ENCODE measurements around the gene LITAF.
"Not testable (repeated sequence)": the region's sequence is repeated elsewhere in the genome, so short reads cannot be mapped to it uniquely, and the experiment has no call there.

Gene LITAF

DNA sequence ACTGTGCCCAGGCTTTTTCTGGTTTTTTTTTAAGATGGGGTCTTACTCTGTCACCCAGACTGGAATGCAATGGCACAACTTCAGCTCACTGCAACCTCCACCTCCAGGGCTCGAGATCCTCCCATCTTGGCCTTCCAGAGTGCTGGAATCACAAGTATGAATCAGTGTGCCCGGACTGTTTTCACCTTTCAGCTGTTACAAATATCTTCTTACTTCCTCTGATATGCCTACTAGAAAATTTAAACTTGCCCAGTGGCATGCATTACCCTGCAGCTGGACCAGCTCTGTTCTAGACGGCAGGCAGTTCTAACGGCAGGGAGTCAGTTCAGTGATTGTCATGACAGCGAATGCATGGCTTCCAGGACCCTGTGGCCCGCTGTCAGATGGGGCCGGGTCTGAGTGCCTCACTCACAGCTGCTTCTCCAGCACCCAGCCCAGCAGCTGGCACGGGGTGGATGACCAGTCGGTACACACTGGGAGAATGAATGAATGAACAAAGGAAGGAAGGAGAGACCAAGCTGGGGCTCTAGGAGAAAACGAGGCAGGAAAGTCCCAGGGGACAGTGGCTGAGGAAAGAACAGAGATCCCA, 28.0 kb upstream of the LITAF start:
- 0 out of 2 replicates have a peak, but pooled peaks cover 3% of the 10 kb centered on the region for H3K4me1 ChIP-seq
- no peaks in the 10 kb centered on the region; the same call in 1 of the 2 replicates for H3K9me3 ChIP-seq
- no peaks in the 10 kb centered on the region for H3K36me3 ChIP-seq (replicated peaks)
- H3K27me3 ChIP-seq (ENCODE audit: low read depth), result no peaks in the 10 kb centered on the region
- H3K4me3 ChIP-seq, result no peak overlapping the region
- in situ Hi-C loops (cut with MboI; ENCODE audit: low sequenced_read_pairs), result no loop called here
- no peak for DNase-seq (ENCODE audit: low spot score in 2 of 2)

DNA sequence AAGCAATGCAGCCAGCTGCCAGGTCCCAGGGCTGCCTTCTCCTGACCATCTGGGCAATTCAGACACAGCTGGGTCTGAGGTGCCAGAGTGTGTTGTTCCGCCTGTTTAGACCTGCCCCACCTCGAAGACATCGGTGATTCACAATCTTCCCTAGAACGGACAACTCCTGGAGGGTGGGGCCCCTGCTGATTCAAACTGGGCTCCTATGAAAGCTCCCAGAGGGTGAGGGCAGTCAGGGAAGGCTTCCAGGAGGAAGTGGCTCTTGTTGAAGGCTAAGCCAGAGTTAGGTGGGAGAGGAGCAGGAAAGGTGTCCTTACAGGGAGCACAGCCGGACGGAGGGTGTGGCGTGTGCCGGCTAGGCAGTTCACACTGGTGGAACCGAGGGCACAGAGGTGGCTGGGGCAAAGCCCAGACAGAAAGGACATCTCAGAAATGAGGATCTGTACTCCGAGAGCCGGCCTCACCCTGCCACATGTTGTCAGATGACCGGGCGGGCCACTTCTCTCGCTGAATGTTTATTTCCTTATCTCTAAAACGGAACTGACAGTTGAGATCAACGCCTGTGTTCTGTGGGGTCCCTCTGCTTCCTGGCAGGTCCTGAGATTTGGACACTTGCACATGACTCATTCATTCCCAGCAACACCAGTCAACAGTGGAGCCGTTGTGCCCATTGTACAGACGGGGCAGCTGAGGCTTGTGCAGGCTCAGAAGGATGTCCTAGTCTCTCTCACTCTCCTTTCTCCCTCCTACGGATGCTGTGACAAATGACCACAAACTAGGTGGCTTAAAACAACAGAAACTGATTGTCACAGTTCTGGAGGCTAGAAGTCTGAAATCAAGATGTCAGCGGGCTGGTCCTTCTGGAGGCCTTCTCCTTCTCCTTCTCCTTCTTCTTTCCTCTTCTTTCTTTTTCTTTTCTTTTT, 26.9 kb upstream of the LITAF start:
- no peaks in the 10 kb centered on the region for H3K36me3 ChIP-seq (replicated peaks)
- no peaks in the 10 kb centered on the region for H3K9me3 ChIP-seq
- in situ Hi-C loops (cut with MboI; ENCODE audit: low sequenced_read_pairs), result no loop called here
- no peaks in the 10 kb centered on the region for H3K27me3 ChIP-seq (ENCODE audit: low read depth)
- H3K4me1 ChIP-seq, result 0 out of 2 replicates have a peak, but pooled peaks cover 3% of the 10 kb centered on the region
- no peak overlapping the region for H3K4me3 ChIP-seq
- no peak for DNase-seq (ENCODE audit: low spot score in 2 of 2)

DNA sequence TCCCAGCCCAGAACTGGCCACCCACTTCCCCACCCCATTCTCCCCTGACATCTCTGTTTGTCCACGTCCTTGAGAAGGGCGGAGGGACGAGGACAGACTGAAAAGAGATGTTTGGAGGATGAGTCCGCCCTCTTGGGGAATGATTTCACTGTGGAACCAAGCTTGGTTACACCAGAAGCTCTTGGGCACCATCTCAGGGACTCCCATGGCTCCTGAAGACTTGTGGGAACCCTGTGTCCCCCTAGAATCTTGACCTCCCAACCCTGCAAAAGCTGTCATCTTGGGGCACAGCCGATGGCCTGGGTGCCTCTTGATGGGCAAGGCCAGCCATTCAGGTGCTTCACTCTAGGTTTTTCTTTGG, 25.9 kb upstream of the LITAF start:
- no peaks in the 10 kb centered on the region for H3K36me3 ChIP-seq (replicated peaks)
- no peak for DNase-seq (ENCODE audit: low spot score in 2 of 2)
- in situ Hi-C loops (cut with MboI; ENCODE audit: low sequenced_read_pairs), result no loop called here
- 0 out of 2 replicates have a peak, but pooled peaks cover 3% of the 10 kb centered on the region for H3K4me1 ChIP-seq
- no peak overlapping the region for H3K4me3 ChIP-seq
- H3K9me3 ChIP-seq, result no peaks in the 10 kb centered on the region
- no peaks in the 10 kb centered on the region for H3K27me3 ChIP-seq (ENCODE audit: low read depth)

GRCh38 chr16:11611871-11612664, 25.3 kb upstream of the LITAF start:
- 0 out of 2 replicates have a peak, but pooled peaks cover 3% of the 10 kb centered on the region for H3K4me1 ChIP-seq

DNA sequence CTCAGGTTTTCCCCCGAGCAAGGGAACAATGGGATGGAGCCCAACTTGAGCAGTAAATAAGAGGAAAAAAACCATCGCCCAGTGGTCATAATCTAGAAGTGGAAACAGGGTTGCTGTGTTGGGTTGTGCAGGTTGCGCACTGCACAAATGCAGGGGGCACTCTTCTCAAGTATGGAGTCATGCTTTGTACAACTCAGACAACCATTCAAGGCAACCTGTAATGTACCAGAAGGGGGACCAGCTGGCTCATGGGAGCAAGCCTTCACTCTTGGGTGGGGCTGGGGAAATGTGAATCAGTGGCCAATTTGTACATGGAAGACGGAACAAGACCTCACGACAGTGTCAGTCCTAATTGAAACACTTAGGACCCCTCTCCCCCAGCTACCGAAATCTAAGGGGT, 23.9 kb upstream of the LITAF start:
- no peaks in the 10 kb centered on the region for H3K36me3 ChIP-seq (replicated peaks)
- no peak for DNase-seq (ENCODE audit: low spot score in 2 of 2)
- in situ Hi-C loops (cut with MboI; ENCODE audit: low sequenced_read_pairs), result no loop called here
- no peaks in the 10 kb centered on the region for H3K27me3 ChIP-seq (ENCODE audit: low read depth)
- H3K4me1 ChIP-seq, result 0 out of 2 replicates have a peak, but pooled peaks cover 1% of the 10 kb centered on the region
- H3K4me3 ChIP-seq, result no peak overlapping the region
- no peaks in the 10 kb centered on the region for H3K9me3 ChIP-seq

More at GRCh38 chr16:11611871-11612664, 25.3 kb upstream of the LITAF start:
- Histone ChIP-seq H3K4me3 (no peak overlapping the region), H3K36me3 (replicated peaks) (no peaks in the 10 kb centered on the region), H3K27me3 (ENCODE audit: low read depth) (no peaks in the 10 kb centered on the region), H3K9me3 (no peaks in the 10 kb centered on the region)
- DNase-seq (ENCODE audit: low spot score in 2 of 2), result no peak
- in situ Hi-C loops (cut with MboI; ENCODE audit: low sequenced_read_pairs), result no loop called here

DNA sequence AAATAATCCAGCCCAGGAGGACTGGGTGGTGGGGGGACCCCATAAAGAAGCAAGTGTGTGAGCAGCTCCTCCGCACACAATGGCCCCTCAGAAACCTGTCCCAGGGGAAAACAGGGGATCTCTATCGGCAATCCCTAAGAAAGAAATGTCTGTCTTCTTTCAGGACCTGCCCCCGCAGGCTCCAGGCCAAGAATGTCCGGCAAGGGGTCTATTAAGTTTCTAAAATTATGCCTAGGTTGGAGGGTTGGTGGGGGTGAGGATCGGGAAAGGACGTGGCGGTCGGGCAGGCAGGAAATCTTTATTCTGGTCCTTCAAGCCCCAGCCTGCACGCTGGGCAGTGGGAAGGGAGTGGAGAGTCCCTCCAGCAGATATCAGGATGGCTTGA, 23.4 kb upstream of the LITAF start:
- in situ Hi-C loops (cut with MboI; ENCODE audit: low sequenced_read_pairs), result no loop called here
- Histone ChIP-seq H3K4me1 (no peaks in the 10 kb centered on the region), H3K4me3 (no peak overlapping the region), H3K36me3 (replicated peaks) (no peaks in the 10 kb centered on the region), H3K9me3 (no peaks in the 10 kb centered on the region), H3K27me3 (ENCODE audit: low read depth) (no peaks in the 10 kb centered on the region)
- no peak for DNase-seq (ENCODE audit: low spot score in 2 of 2)

DNA sequence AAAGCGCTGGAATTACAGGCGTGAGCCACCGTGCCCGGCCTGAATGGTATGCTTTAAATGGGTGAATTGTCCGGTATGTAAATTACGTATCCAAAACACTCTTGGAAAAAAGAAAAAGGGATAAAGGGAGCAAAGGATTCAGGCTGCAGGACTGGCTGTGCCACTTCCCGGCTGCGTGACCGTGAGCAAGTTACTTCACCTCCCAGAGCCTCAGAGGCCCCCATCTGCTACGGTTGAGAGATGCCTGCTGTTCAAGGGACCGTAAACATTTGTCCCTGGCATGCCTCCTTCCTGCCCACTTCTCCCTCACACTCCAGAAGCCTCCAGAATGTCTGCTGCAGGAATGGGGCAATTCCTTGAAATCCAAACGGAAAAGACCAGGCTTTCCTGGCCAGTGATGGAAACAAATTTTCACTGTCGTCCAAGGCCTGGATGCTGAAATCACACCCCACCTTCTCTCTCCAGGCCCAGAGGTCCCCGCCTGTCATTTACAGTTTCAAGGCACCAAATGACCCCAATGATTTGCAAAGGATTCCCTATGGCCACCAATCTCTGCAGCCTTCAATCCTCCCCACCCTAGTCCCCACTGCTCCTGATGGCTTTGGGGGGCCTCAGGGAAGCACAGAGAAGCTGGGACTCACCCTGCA, 22.9 kb upstream of the LITAF start:
- H3K27me3 ChIP-seq (ENCODE audit: low read depth), result no peaks in the 10 kb centered on the region
- in situ Hi-C loops (cut with MboI; ENCODE audit: low sequenced_read_pairs), result no loop called here
- H3K4me1 ChIP-seq, result no peaks in the 10 kb centered on the region
- H3K36me3 ChIP-seq (replicated peaks), result no peaks in the 10 kb centered on the region
- no peaks in the 10 kb centered on the region for H3K9me3 ChIP-seq
- no peak for DNase-seq (ENCODE audit: low spot score in 2 of 2)
- no peak overlapping the region for H3K4me3 ChIP-seq

GRCh38 chr16:11605891-11606290, 19.2 kb upstream of the LITAF start:
- Histone ChIP-seq H3K27me3 (ENCODE audit: low read depth) (no peaks in the 10 kb centered on the region), H3K9me3 (no peaks in the 10 kb centered on the region), H3K36me3 (replicated peaks) (no peaks in the 10 kb centered on the region), H3K4me1 (peaks cover 12% of the 10 kb centered on the region), H3K4me3 (no peak overlapping the region)
- in situ Hi-C loops (cut with MboI; ENCODE audit: low sequenced_read_pairs), result no loop called here
- no peak for DNase-seq (ENCODE audit: low spot score in 2 of 2)

DNA sequence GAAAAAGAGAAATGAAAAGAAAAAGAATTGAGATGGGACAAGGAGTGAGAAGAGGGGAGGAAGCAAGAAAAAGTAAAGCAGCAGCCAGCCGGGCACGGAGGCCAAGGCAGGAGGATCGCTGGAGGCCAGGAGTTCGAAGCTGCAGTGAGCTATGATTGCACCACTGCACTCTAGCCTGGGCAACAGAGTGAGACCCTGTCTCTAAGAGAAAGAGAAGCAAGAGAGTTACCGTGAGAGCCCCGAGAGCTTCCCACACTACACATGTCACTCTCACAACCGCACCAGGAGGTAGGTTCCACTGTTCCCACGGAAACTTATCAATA, 18.8 kb upstream of the LITAF start:
- H3K36me3 ChIP-seq (replicated peaks), result no peaks in the 10 kb centered on the region
- H3K9me3 ChIP-seq, result no peaks in the 10 kb centered on the region
- no peaks in the 10 kb centered on the region for H3K27me3 ChIP-seq (ENCODE audit: low read depth)
- in situ Hi-C loops (cut with MboI; ENCODE audit: low sequenced_read_pairs), result no loop called here
- peaks cover 12% of the 10 kb centered on the region for H3K4me1 ChIP-seq
- H3K4me3 ChIP-seq, result no peak overlapping the region
- no peak for DNase-seq (ENCODE audit: low spot score in 2 of 2)

DNA sequence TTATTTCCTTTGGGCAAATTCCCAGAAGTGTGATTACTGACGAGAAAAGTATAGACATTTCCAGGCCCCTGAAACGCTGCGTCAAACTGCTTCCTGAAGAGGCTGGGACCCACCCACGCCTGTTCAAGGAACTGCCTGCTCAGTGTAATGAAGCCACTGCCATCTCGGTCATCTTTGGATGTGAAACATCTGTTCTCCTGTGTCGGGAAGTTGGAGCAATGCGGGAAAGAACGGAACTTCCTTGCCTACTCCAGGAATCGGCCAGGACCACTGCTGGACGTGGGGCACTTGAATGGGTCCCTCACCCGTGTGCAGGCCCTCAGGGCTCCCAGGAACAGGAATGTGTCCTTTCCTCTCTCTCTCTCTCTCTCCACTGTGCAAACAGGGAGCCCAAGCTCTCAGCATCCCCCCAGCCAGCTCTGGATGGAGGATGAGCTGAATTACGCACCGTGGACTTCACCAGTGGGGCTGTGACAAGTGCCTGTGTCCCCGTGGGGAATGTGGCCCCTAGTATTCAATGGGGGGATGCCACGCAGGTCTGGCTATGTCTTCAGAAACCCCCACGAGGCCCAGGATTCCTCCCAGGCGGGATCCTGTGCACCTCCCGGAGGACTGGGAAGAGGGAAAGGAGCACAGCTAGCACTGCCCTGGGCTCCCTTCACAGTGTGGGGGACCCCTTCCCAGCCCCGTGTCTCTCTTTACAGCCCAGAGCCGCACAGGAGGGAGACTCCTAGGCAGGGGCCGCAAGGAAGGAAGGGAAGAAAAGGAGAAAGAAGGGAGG, 18.3 kb upstream of the LITAF start:
- H3K4me3 ChIP-seq, result no peak overlapping the region
- H3K36me3 ChIP-seq (replicated peaks), result no peaks in the 10 kb centered on the region
- no peaks in the 10 kb centered on the region for H3K9me3 ChIP-seq
- no peaks in the 10 kb centered on the region for H3K27me3 ChIP-seq (ENCODE audit: low read depth)
- in situ Hi-C loops (cut with MboI; ENCODE audit: low sequenced_read_pairs), result no loop called here
- H3K4me1 ChIP-seq, result peaks cover 12% of the 10 kb centered on the region
- DNase-seq (ENCODE audit: low spot score in 2 of 2), result no peak

- peaks cover 12% of the 10 kb centered on the region for H3K4me1 ChIP-seq
- DNase-seq (ENCODE audit: low spot score in 2 of 2); in situ Hi-C loops (cut with MboI; ENCODE audit: low sequenced_read_pairs); H3K9me3 ChIP-seq; H3K36me3 ChIP-seq (replicated peaks); H3K4me3 ChIP-seq; H3K27me3 ChIP-seq (ENCODE audit: low read depth): not testable (repeated sequence)
These were observed 17.6 kb upstream of the LITAF start for GRCh38 chr16:11604296-11604695.

DNA sequence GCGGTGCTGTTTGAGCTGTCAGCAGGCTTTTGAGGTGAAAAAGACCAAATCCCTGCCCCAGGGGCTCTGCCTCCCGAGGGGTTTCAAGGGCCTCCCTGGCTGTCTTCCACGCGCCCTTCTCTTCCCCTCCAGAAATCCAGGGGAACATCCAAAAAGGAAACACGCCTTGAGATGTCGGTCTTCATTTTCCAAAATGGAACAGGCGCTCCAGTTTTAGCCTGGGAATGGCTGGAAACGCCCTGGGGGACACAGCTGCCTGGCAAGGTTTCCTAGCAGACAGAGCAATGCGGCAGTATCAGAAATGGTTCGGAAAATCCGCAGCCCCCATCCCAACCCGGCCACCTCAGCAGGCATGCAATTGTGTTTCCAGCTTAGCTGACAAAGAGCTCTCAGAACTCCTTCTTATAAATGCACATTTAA, 16.6 kb upstream of the LITAF start:
- peak; percentile 59 to 74 for DNase-seq (ENCODE audit: low spot score in 2 of 2)
- H3K9me3 ChIP-seq, result no peaks in the 10 kb centered on the region
- H3K4me1 ChIP-seq, result peaks cover 12% of the 10 kb centered on the region
- no peaks in the 10 kb centered on the region for H3K27me3 ChIP-seq (ENCODE audit: low read depth)
- H3K4me3 ChIP-seq, result 0 out of 2 replicates have a peak overlapping the region, but pooled peaks have one; percentile 4
- no peaks in the 10 kb centered on the region for H3K36me3 ChIP-seq (replicated peaks)
- in situ Hi-C loops (cut with MboI; ENCODE audit: low sequenced_read_pairs), result no loop called here

DNA sequence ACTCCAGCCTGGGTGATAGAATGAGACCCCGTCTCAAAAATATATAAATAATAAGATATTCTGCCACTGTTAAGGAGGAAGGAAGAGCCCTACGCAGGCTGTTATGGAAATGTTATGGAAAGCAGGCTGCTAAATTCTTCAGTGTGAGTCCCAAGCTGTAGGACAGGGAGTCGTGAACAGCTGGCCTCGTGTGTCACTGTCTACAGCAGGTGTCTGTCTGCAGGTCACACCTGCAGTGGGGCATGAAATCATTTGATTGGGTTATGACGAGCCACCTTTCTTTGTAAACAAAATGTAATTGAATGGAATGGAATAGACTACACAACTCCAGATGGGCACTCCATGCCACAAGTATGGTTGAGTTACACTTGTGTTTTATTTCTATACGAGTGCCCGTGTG, 15.6 kb upstream of the LITAF start:
- Histone ChIP-seq H3K4me1 (peaks cover 12% of the 10 kb centered on the region), H3K9me3 (no peaks in the 10 kb centered on the region), H3K4me3 (no peak overlapping the region), H3K36me3 (replicated peaks) (no peaks in the 10 kb centered on the region), H3K27me3 (ENCODE audit: low read depth) (no peaks in the 10 kb centered on the region)
- in situ Hi-C loops (cut with MboI; ENCODE audit: low sequenced_read_pairs), result no loop called here
- no peak for DNase-seq (ENCODE audit: low spot score in 2 of 2)
